ENCODE measurements around the gene PSG6.
"Not testable (repeated sequence)": the region's sequence is repeated elsewhere in the genome, so short reads cannot be mapped to it uniquely, and the experiment has no call there.

PSG6 gene

DNA sequence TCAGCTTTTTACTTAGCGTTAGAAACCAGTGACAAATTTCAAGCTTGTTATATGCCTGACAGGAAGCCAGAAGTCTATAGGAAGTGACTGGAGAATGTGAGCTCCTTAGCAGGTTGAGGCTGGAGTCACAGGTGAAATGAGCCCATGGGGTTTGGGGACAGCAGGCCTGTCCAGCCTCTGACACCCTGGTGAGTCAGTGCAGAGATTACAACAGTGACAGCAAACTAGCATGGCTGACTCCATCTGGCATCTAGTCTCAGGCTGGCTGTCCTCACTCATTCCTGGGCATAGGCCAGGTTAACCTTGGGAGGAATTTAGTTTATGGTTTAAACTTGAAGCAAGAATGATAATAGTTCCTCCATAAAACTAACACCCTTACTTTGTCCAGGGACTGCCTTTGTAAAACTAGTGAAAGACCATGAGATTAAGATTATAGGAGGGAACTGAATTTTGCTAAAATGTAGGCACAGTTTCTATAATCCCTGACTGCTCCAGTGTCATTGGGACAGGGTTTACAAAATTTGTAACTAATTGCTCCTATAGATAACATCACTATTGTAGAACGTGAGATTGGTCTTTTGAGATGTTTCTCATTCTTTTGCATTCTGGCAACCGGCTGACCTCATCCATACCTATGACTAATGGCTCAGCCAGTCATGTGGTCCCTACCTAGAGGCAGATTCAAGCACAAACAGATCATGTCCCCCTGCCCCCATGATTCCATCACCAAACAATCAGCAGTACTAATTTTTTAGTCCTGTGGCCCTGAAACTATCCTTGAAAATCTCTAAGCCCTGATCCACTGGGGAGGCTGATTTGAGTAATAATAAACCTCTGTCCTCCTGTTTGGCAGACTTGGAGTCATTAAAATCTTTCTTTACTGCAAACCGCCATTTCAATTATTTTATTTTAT lies 42.5 kb downstream of the PSG6 start:
- not testable (repeated sequence) for H3K9me2 ChIP-seq (replicated peaks; ENCODE audit: insufficient read depth, low read length); H3K4me3 ChIP-seq (ENCODE audit: insufficient read depth, low read length, poor library complexity, severe bottlenecking); H4K20me1 ChIP-seq (ENCODE audit: low read depth, low read length); H3K36me3 ChIP-seq (ENCODE audit: low read length); H3K79me2 ChIP-seq (ENCODE audit: insufficient read depth, low read length); H3K9me3 ChIP-seq (ENCODE audit: insufficient read depth, low read length); H3K27ac ChIP-seq (ENCODE audit: low read depth, low read length); H3K4me2 ChIP-seq (ENCODE audit: low read depth, low read length, poor library complexity, severe bottlenecking); H3F3A ChIP-seq (ENCODE audit: insufficient read depth); H3K27me3 ChIP-seq (ENCODE audit: low read length); H3K9ac ChIP-seq (ENCODE audit: low read length); H2AFZ ChIP-seq (ENCODE audit: low read depth, low read length, severe bottlenecking)

DNA sequence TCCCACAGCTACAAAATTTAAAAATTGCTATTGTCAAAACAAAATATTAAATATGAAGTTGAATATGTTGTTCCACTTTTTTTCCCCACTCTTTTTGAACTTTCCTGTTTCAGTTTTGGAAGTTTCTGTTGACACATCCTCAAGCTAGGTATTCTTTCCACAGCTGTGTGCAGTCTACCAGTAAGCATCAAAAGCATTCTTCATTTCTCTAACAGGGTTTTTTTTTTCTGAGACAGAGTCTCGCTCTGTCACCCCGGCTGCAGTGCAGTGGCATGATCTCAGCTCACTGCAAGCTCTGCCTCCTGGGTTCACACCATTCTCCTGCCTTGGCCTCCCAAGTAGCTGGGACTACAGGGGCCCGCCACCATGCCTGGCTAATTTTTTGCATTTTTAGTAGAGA lies 43.6 kb downstream of the PSG6 start:
- not testable (repeated sequence) for H3K4me2 ChIP-seq (ENCODE audit: low read depth, low read length, poor library complexity, severe bottlenecking); H3K27ac ChIP-seq (ENCODE audit: low read depth, low read length); H3K4me3 ChIP-seq (ENCODE audit: insufficient read depth, low read length, poor library complexity, severe bottlenecking); H2AFZ ChIP-seq (ENCODE audit: low read depth, low read length, severe bottlenecking); H3K9ac ChIP-seq (ENCODE audit: low read length); H3F3A ChIP-seq (ENCODE audit: insufficient read depth); H3K36me3 ChIP-seq (ENCODE audit: low read length); H4K20me1 ChIP-seq (ENCODE audit: low read depth, low read length); H3K9me2 ChIP-seq (replicated peaks; ENCODE audit: insufficient read depth, low read length); H3K9me3 ChIP-seq (ENCODE audit: insufficient read depth, low read length); H3K27me3 ChIP-seq (ENCODE audit: low read length); H3K79me2 ChIP-seq (ENCODE audit: insufficient read depth, low read length)

DNA sequence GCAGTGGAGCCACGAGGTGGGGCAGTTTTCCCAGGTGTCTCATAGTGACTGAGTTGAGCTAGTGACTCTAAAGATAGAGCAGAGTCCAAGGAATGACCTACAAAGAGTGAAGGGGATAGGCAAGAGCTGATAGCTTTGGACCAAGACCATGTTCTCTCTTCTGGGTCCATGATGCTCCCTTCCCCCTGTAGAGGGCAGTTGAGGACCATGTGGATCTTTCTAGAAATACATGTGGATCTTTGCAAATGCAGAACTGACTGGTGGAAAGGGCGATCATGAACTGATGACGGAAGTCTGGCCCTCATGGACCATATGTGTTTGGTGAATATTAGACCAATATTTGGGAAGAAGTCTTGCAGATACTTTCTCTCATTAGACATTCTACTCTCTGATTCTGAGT lies 45.1 kb downstream of the PSG6 start:
- Histone ChIP-seq H2AFZ (ENCODE audit: low read depth, low read length, severe bottlenecking) (no peak overlapping the region), H3F3A (ENCODE audit: insufficient read depth) (no peaks in the 10 kb centered on the region), H3K4me3 (ENCODE audit: insufficient read depth, low read length, poor library complexity, severe bottlenecking) (no peak overlapping the region), H3K4me2 (ENCODE audit: low read depth, low read length, poor library complexity, severe bottlenecking) (no peak overlapping the region), H3K9me2 (replicated peaks; ENCODE audit: insufficient read depth, low read length) (no peaks in the 10 kb centered on the region), H3K36me3 (ENCODE audit: low read length) (no peaks in the 10 kb centered on the region), H4K20me1 (ENCODE audit: low read depth, low read length) (no peaks in the 10 kb centered on the region), H3K9me3 (ENCODE audit: insufficient read depth, low read length) (no peaks in the 10 kb centered on the region), H3K27ac (ENCODE audit: low read depth, low read length) (no peak overlapping the region), H3K79me2 (ENCODE audit: insufficient read depth, low read length) (no peaks in the 10 kb centered on the region), H3K9ac (ENCODE audit: low read length) (no peak overlapping the region), H3K27me3 (ENCODE audit: low read length) (no peaks in the 10 kb centered on the region)
- TF ChIP-seq EZH2phosphoT487 (conservative IDR thresholded peaks at IDR 0.05; ENCODE audit: low read length) = no peak
- TF ChIP-seq, protein P1, sequence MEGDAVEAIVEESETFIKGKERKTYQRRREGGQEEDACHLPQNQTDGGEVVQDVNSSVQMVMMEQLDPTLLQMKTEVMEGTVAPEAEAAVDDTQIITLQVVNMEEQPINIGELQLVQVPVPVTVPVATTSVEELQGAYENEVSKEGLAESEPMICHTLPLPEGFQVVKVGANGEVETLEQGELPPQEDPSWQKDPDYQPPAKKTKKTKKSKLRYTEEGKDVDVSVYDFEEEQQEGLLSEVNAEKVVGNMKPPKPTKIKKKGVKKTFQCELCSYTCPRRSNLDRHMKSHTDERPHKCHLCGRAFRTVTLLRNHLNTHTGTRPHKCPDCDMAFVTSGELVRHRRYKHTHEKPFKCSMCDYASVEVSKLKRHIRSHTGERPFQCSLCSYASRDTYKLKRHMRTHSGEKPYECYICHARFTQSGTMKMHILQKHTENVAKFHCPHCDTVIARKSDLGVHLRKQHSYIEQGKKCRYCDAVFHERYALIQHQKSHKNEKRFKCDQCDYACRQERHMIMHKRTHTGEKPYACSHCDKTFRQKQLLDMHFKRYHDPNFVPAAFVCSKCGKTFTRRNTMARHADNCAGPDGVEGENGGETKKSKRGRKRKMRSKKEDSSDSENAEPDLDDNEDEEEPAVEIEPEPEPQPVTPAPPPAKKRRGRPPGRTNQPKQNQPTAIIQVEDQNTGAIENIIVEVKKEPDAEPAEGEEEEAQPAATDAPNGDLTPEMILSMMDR (IDR thresholded peaks at IDR 0.05; ENCODE audit: insufficient read depth, low read length, poor library complexity, severe bottlenecking) = no peak

DNA sequence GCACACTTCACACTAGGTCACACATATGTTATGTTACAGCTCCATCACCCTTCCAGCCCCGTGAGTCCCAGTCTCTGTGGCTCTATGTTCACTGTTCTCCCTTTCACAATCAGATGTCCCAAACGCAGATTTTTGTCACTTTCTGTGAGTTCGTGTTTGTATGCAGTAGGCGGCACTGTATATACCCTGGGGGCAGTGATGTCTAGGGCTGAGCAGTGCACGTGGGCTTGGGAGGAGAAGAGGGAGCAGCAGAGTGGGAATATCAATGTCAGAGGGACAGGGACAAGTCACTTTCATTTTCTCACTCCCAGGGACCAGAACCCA lies 60.2 kb downstream of the PSG6 start:
- H3K9ac ChIP-seq (ENCODE audit: low read length) = no peak overlapping the region
- no peaks in the 10 kb centered on the region for H3K9me3 ChIP-seq (ENCODE audit: insufficient read depth, low read length)
- H3K79me2 ChIP-seq (ENCODE audit: insufficient read depth, low read length) = no peaks in the 10 kb centered on the region
- H3K27ac ChIP-seq (ENCODE audit: low read depth, low read length) = no peak overlapping the region
- H3K4me2 ChIP-seq (ENCODE audit: low read depth, low read length, poor library complexity, severe bottlenecking) = no peak overlapping the region
- no peak for TF ChIP-seq EZH2phosphoT487 (conservative IDR thresholded peaks at IDR 0.05; ENCODE audit: low read length)
- TF ChIP-seq, protein P1 (IDR thresholded peaks at IDR 0.05; ENCODE audit: insufficient read depth, low read length, poor library complexity, severe bottlenecking) = no peak
- H3K36me3 ChIP-seq (ENCODE audit: low read length) = no peaks in the 10 kb centered on the region
- H3F3A ChIP-seq (ENCODE audit: insufficient read depth) = no peaks in the 10 kb centered on the region
- no peak overlapping the region for H2AFZ ChIP-seq (ENCODE audit: low read depth, low read length, severe bottlenecking)
- H3K4me3 ChIP-seq (ENCODE audit: insufficient read depth, low read length, poor library complexity, severe bottlenecking) = no peak overlapping the region
- no peaks in the 10 kb centered on the region for H3K9me2 ChIP-seq (replicated peaks; ENCODE audit: insufficient read depth, low read length)
- no peaks in the 10 kb centered on the region for H3K27me3 ChIP-seq (ENCODE audit: low read length)
- no peaks in the 10 kb centered on the region for H4K20me1 ChIP-seq (ENCODE audit: low read depth, low read length)

Data from SU-DHL-6 (cell line).